ENCODE measurements around the gene SCAI.

- TF ChIP-seq TP53 (CRISPR knock-in tag; IDR thresholded peaks at IDR 0.05), result no peak
- TF ChIP-seq FOXS1 (CRISPR knock-in tag; IDR thresholded peaks at IDR 0.05), result no peak
- TF ChIP-seq, protein P1, sequence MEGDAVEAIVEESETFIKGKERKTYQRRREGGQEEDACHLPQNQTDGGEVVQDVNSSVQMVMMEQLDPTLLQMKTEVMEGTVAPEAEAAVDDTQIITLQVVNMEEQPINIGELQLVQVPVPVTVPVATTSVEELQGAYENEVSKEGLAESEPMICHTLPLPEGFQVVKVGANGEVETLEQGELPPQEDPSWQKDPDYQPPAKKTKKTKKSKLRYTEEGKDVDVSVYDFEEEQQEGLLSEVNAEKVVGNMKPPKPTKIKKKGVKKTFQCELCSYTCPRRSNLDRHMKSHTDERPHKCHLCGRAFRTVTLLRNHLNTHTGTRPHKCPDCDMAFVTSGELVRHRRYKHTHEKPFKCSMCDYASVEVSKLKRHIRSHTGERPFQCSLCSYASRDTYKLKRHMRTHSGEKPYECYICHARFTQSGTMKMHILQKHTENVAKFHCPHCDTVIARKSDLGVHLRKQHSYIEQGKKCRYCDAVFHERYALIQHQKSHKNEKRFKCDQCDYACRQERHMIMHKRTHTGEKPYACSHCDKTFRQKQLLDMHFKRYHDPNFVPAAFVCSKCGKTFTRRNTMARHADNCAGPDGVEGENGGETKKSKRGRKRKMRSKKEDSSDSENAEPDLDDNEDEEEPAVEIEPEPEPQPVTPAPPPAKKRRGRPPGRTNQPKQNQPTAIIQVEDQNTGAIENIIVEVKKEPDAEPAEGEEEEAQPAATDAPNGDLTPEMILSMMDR (IDR thresholded peaks at IDR 0.05), result no peak
- TF ChIP-seq REST (IDR thresholded peaks at IDR 0.05), result no peak
Measured at GRCh38 chr9:125074976-125075375, 68.4 kb downstream of the SCAI start.
